Hematopoietic multipotent progenitor cell treated with erythropoietin and hydrocortisone succinate and interleukin-3 and kit ligand, for 17 days (in vitro differentiated cells): ENCODE measurements around the gene L3MBTL4.

Experiments used
- DNase-seq: peaks from one replicate; pipeline ENCODE4 v3.0.0-alpha.2; 2015; ENCODE audit warnings: low spot score

The L3MBTL4 gene

DNA sequence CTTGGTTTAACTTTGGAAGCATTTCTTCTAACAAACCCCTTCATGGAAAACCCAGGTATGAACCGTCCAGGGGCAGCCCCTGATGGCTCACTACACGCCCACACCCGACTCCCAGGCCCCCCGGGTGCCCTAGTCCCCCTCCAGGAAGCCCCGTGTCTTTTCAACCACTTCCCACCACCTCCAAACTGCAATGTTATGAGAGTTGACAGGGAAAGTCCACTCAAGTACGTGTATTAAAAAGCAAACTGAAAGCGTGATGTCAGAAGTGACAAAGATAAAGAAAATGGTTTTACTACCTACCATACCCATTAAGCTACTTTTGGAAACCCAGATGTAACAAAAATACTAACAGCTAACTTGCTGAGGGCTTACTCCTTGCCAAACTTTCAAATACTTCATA, 51.5 kb downstream of the L3MBTL4 start:
- no peak for DNase-seq

- DNase-seq: no peak
Observed at GRCh38 chr18:6362559-6363129, 52.1 kb downstream of the L3MBTL4 start.

- no peak for DNase-seq
Observed at GRCh38 chr18:6357668-6358067, 57.0 kb downstream of the L3MBTL4 start.

GRCh38 chr18:6355789-6356589, 58.7 kb downstream of the L3MBTL4 start:
- DNase-seq: no peak

- no peak for DNase-seq
Observed at GRCh38 chr18:6352275-6352674, 62.4 kb downstream of the L3MBTL4 start.

GRCh38 chr18:6342990-6343389, 71.7 kb downstream of the L3MBTL4 start:
- DNase-seq: no peak

- DNase-seq: no peak
Observed at GRCh38 chr18:6341709-6342108, 73.0 kb downstream of the L3MBTL4 start.

DNA sequence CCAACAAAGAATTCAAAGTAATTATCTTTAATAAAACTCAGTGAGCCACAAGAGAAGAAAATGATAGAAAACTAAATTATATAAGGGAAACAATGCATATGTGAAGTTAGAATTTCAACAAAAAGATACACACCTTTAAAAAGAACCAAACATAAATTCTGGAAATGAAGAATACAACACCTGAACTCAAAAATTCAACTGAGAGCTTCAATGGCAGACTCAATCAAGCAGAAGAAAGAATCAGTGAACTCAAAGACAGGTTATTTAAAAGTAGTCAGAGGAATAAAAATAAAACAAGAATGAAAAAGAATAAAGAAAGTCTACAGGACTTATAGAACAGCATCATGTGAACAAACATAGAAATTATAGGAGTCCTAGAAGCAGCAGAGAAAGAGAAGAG, 73.4 kb downstream of the L3MBTL4 start:
- DNase-seq: no peak

GRCh38 chr18:6340121-6340520, 74.6 kb downstream of the L3MBTL4 start:
- no peak for DNase-seq

DNA sequence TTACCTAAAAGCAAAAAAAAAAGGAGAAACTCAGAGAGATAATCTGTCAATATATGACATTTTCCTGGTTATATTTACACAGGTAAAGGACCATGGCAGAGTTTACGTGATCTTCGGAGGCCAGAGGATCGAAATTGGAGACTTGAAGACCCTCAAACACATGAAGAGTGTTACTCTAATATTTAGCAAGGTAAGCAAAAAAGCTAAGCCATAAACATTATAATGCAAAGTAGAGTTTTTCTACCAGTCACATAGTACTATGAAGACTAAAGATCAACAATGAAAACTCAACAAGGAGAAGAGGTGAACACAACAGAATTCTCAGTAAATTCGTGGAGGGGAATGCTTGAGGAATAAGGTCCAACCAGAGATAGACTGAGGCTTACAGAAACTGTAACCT, 78.5 kb downstream of the L3MBTL4 start:
- no peak for DNase-seq

DNA sequence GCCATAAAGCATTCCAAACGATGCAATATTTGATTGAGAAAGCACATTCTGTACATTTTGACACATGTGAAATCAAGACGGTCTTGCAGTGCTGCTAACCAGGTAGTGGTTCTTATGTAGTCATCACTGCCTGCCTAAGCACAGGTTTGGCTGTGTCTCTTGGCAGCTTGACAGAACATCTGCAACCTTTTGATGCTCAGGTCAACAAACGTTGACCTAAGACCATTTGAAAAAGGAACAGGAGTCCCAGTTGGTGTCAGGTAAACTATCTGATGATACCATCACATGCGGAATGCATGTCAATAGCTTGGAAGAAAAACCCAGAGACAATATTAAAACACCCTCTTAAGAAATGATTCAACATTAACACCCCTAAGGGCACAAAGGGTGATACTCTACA, 80.7 kb downstream of the L3MBTL4 start:
- no peak for DNase-seq

DNA sequence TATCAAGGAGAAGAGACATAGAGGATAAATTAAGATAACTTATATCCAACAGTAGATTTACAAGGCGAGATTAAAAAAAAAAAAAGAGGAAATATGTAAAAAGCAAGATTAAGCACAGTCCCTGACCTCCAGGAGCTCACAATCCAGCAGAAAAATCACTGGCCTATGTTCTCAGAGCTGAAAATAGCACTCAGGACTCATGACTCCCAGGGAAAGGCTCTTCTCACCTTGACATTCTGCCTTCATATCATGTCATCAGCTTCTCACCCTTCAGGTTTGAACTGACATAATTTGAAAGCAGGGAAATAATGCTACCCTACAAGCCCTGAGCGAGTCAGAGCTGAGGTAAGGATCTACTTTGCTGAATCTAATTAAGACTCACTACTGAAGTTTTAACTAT, 82.8 kb downstream of the L3MBTL4 start:
- DNase-seq: no peak

- DNase-seq: no peak
Observed at GRCh38 chr18:6330786-6331185, 83.9 kb downstream of the L3MBTL4 start.

DNA sequence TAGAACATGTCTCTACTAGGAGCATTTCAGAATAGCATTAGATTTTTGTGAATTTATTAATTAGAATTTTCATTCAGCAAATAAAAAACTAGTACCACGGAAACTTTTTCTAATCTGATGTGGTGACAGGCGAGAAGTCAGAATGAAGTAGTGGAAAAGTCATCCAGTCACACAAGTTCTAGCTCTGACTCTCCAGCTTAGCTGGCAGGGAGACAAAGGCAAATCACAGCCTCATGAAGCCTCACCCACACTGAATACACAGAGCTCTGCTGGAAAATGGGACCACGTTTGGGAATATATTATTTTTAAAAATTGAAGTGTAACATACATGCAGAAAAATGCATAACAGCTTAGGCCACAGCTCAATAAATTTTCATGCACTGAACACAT, 86.1 kb downstream of the L3MBTL4 start:
- no peak for DNase-seq

GRCh38 chr18:6327895-6328620, 86.7 kb downstream of the L3MBTL4 start:
- DNase-seq: no peak

DNA sequence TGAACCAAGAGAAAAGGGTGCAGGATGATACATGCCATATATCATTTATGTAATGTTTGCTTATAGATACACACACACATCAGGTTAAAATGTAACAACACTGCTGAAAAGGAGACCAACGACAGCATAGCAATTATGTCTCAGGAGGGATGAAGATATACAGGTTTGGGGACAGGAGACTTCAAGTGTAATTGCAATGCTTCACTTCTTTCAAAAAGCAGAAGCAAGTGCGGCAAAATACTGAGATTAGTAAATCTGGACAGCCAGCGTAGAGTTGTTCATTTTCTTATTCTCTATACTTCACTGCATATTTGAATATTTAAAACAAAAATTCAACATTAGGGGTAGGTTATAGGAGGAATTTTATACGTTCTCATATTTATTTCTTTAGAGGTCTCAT, 87.2 kb downstream of the L3MBTL4 start:
- no peak for DNase-seq

DNA sequence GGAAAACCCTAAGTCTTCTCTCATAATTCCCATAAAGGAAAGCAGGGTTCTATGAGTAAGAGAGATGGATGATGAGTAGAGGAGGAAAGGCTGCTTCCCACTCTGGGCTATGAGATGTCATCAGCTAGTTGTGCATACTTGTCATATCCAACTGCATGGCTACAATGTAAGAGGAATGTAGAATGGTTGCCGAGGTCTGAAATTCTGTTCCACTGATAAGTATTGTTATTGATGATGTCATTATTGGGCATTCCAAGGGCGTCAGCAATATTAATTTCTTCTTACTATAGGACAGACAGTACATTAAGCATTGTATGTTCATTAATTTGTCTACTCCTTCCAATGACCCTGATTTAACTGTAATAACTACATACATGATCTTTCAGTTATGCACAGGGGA, 88.1 kb downstream of the L3MBTL4 start:
- DNase-seq: no peak

GRCh38 chr18:6323319-6323889, 91.3 kb downstream of the L3MBTL4 start:
- DNase-seq: no peak

- no peak for DNase-seq
Observed at GRCh38 chr18:6315517-6316331, 99.0 kb downstream of the L3MBTL4 start.

DNA sequence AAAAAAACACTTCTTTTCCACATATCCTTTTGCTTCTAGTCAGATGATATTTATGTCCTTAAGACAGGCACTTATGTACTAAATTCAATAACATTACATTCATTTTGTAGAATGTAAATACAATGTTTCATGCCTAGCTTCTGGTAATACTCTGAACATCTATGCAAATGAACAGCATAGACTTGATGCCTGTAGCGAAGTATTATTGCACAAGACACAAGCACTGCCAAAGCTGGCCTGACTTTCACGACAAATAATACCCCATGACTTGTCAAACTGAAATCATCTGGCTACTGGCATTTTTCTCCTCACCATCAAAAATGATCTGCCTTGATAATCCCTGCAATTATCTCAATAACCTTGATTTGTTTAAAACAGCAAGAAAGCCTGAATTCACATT, 101.3 kb downstream of the L3MBTL4 start:
- DNase-seq: no peak

DNA sequence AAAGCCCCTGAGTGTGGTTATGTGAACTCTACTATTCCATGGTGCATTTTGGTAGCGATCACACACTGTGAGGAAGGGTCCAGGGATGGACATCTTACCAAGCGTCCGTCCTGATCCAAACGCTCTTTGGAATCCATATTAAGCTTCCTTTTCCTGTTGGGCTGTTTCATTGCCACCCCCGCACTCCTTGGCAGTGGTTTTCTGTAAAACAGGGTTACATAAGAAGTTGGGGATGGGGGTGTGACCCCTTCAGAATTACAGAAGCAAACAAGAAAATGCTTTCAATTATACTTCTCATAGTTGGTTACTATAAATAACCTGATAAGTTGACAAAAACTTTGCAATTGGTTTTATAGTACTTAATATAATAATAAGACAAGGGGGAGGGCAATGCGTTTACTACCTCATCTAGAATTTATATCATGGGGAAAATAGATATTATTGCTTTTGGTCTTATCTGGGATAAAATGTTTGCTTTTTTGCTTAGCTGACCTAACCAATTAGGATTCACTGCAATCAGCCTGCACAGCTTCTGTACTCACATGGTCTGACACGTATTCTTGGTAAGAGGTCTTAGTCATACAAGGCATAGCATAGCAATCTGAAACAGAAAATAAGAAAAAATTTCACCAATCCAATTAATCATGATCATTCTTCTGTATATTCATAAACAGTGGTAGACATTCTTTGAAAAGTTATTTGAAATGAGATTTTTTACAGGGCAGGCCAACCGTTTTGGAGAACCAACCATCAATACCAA, 103.1 kb downstream of the L3MBTL4 start:
- no peak for DNase-seq
